Adrenal gland (tissue), 5 donors: ENCODE measurements around the gene CDIP1.

ENCODE experiments used
- POLR2A ChIP-seq, 2 donors: fragments of 450-650 bp; IDR thresholded peaks; one replicate each; pipeline ENCODE4 v1.6.1; 2017; ENCODE audit warnings: antibody characterized with exemption in 2 of 2, mild to moderate bottlenecking in 2 of 2, moderate library complexity in 1 of 2
- TF ChIP-seq, protein P1 (sequence below), 6 experiments: fragments of 450-650 bp in 4 of 6; fragments of 200-600 bp in 2 of 6; sonication (generic) in 1 of 6; IDR thresholded peaks; 1 replicate in 5 of 6; 2 replicates in 1 of 6; pipeline versions ENCODE4 v1.5.1 to v1.8.0; 2016 to 2021; ENCODE audit warnings: antibody characterized with exemption in 6 of 6, mild to moderate bottlenecking in 2 of 6, moderate library complexity in 1 of 6
- donor health status: DM: no; HTN: no; CAD: no.

DNA sequence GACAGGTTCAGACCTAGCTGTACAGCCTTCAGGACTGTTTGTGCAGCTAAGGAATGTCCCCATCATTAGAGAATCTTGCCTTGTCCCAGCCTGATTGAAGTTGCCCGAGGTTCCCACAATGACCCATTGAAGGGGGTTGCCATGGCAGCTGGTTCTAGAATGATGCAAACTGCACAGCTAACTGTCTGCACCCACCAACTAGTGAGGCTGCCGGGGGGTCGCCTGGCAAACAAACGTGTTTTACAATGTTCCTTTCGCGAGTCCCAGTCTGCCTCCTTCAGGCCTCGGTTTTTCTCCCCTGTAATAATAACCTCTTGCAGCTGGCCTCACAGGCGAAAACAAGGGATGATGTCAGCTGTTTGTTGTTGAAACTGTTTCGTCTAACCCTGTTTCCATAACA is 23.0 kb upstream of the CDIP1 start:
- TF ChIP-seq, protein P1, sequence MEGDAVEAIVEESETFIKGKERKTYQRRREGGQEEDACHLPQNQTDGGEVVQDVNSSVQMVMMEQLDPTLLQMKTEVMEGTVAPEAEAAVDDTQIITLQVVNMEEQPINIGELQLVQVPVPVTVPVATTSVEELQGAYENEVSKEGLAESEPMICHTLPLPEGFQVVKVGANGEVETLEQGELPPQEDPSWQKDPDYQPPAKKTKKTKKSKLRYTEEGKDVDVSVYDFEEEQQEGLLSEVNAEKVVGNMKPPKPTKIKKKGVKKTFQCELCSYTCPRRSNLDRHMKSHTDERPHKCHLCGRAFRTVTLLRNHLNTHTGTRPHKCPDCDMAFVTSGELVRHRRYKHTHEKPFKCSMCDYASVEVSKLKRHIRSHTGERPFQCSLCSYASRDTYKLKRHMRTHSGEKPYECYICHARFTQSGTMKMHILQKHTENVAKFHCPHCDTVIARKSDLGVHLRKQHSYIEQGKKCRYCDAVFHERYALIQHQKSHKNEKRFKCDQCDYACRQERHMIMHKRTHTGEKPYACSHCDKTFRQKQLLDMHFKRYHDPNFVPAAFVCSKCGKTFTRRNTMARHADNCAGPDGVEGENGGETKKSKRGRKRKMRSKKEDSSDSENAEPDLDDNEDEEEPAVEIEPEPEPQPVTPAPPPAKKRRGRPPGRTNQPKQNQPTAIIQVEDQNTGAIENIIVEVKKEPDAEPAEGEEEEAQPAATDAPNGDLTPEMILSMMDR (IDR thresholded peaks at IDR 0.05): no peak
- no peak for TF ChIP-seq POLR2A (IDR thresholded peaks at IDR 0.05)
